H1 (cell line): ENCODE measurements around the gene EIF1B.

Source experiments
- RAD21 ChIP-seq, 2 experiments: IDR thresholded peaks in 1 of 2; conservative IDR thresholded peaks in 1 of 2; 2 replicates each; pipeline ENCODE4 v1.6.1; 2011; ENCODE audit warnings: low read depth in 2 of 2, low read length in 2 of 2, improper control_type of control experiment in 1 of 2, inconsistent platforms in 1 of 2, mild to moderate bottlenecking in 1 of 2, moderate library complexity in 1 of 2
- TF ChIP-seq, protein P1 (sequence below), 3 experiments: IDR thresholded peaks; 1 replicate in 2 of 3; 2 replicates in 1 of 3; pipeline versions ENCODE4 v1.5.1 to v1.6.1; 2011; ENCODE audit warnings: low read length in 3 of 3, mild to moderate bottlenecking in 3 of 3, inconsistent platforms in 2 of 3, low read depth in 1 of 3, moderate library complexity in 1 of 3; ENCODE audit not compliant: insufficient read depth in 1 of 3; ENCODE audit errors: control extremely low read depth in 1 of 3

DNA sequence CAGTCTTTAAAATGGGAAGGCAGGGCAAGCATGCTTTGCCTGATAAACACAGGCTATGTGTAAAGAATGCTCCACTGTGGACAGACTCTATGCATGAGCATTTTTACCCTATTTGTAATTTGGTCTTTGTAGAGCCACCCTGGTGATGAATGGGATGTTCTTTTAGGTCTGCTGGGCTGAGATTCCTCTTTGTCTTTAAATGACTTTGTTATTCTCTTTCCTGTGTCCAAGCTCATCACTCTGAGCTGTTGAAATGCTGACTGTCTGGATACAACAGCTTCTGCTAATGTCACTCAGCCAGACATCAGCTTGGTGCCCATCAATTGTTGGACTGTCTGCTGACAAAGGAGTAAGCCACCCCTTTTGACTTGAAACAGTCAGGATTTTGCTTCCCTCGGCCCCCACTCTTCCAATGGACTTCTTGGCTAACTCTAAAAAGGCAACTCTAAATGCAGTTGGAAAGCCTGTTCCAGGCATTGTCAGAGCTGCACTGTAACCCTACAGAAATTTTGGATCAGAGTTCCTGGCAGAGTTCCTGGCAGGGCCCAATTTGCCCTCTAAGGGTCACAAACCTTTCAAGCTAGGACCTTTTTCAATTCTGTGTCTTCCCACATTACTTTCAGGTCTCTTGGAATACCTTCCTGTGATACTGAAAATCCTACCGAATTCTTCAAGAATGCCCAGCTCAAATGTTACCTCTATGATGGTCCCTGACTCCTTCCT is 40.5 kb upstream of the EIF1B start:
- no peak for TF ChIP-seq RAD21 (IDR thresholded peaks at IDR 0.05 in 1 of 2, conservative IDR thresholded peaks at IDR 0.05 in 1 of 2; ENCODE audit: low read depth in 2 of 2, low read length in 2 of 2)
- TF ChIP-seq, protein P1, sequence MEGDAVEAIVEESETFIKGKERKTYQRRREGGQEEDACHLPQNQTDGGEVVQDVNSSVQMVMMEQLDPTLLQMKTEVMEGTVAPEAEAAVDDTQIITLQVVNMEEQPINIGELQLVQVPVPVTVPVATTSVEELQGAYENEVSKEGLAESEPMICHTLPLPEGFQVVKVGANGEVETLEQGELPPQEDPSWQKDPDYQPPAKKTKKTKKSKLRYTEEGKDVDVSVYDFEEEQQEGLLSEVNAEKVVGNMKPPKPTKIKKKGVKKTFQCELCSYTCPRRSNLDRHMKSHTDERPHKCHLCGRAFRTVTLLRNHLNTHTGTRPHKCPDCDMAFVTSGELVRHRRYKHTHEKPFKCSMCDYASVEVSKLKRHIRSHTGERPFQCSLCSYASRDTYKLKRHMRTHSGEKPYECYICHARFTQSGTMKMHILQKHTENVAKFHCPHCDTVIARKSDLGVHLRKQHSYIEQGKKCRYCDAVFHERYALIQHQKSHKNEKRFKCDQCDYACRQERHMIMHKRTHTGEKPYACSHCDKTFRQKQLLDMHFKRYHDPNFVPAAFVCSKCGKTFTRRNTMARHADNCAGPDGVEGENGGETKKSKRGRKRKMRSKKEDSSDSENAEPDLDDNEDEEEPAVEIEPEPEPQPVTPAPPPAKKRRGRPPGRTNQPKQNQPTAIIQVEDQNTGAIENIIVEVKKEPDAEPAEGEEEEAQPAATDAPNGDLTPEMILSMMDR (IDR thresholded peaks at IDR 0.05; ENCODE audit: control extremely low read depth in 1 of 3, insufficient read depth in 1 of 3, low read depth in 1 of 3, low read length in 3 of 3) = no peak
